Measurements from ENCODE around the gene FBXO10.
"Not testable (repeated sequence)": the region's sequence is repeated elsewhere in the genome, so short reads cannot be mapped to it uniquely, and the experiment has no call there.

The FBXO10 gene

DNA sequence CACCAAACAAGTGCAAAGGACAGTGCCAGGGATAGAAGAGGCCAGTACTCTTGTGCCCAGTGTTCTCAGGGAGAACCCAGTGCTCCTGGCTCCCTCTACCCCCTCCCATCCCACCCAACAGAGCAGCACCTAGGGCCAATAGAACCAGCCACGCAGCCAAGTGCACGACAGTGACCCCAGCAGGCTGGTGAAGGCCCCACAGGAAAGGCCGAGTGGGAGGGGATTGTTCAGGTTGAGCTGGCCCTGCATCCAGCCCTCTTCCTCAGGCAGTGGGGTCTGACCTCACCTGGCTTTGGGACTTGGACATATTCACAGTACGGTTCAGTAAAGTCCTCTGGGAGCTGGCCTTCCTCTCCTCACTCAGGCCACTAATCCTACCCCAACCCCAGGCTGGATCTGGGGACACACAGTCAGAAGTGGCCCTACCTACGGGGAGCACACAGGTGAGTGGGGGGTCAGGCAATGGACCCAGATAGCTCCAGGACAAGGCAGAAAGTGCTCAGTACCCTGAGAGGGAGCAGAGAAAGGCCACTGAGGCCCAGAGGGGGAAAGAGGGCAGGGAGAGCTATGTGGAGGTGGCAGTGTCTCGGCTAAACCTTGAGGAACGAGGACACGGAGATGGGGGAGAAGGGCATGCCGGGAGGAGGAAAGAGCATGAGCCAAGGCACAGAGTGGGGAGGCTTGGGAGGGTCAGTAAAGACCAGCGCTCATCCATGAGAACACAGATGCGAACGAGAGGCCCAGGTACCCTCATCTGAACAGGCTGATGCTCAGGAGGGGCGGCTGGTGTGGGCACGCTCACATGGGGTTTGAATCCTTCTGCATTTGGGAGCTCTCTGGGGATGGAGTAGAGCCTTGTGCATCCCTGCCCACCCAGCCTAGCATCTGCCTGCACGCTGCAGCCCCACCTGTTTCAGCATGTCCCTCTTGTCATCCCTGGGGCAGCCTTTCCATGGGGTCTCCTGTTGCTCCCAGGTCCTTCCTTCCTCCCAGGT is 64.9 kb downstream of the FBXO10 start:
- no peak for DNase-seq

DNA sequence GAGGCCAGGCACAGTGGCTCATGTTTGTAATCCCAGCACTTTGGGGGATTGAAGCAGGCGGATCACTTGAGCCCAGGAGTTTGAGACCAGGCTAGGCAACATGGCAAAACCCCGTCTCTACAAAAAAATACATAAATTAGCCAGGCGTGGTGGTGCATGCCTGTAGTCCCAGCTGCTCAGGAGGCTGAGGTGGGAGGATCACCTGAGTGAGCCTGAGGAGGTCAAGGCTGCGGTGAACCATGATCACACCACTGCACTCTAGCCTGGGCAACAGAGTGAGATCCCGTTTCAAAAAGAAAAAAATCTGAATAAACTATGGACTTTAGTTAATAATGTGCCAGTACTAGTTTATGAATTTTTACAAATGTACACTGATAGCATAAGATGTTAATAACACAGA is 66.1 kb downstream of the FBXO10 start:
- not testable (repeated sequence) for DNase-seq

DNA sequence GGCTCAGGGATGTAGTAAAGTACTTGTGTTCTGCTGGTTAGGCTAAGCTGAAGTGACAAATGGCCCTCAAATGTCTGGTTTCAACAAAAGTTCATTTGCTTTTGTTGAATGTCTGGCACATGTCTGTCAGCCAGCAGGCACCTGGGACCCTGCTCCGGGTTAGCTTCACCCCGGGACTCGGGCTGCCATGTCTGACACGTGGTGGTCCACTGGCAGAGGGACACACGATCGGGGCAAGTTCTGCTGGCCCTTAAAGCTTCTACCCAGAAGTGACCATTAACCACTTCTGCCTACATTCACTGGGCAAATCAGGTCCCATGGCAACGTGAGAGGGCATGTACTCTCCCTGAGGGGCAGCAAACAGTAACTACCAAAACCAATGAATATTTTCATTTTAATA is 66.6 kb downstream of the FBXO10 start:
- no peak for DNase-seq

DNA sequence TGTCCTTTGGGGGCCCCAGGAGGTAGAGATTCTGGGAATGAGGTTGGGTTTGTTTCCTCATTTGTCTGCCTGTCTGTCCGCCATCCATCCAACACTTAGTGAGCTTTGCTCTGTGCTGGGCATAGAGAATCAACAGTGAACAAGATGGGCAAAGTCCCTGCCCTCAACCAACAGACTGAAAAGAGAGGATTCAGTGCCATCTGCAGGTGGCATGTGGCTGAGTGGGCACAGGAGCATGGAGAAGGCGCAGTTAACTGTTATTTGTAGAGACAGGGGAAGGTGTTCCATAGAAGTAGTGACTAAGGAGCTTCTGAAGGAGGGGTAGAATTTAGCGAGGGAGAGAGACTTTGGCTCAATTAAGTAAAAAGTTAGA is 67.4 kb downstream of the FBXO10 start:
- DNase-seq: no peak

DNA sequence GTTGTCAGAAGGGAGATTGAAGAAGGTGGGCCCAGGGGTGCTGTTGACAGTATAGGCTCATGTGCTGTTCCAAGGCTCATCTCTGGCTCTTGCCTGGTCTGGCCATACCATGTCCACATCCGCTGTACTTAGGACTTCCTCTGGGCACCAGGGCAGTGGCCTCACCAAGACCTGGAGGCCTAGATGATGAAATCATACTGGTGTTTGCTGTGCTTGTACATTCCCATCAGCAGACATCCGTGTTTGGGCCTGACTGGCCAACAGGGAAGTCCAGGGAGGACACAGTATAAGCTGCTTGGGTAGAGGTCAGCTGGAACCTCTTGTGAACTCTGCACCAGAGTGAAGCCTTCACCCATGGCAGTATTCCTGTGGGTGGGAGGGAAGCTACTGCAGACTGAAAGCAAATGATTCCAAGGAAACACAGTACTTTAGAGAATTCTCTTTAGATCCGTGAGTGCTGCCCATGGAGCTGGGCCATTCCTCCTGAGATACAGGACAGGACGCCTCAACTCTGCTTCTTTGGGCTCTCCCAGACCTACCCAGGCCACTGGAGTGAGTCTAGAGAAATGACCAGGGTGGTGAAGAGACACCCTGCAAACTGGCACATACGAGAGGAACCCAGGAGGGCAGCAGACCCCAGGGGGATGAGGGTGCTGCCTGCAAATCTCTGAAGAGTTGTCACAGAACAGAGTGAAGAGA is 67.9 kb downstream of the FBXO10 start:
- DNase-seq: no peak

DNA sequence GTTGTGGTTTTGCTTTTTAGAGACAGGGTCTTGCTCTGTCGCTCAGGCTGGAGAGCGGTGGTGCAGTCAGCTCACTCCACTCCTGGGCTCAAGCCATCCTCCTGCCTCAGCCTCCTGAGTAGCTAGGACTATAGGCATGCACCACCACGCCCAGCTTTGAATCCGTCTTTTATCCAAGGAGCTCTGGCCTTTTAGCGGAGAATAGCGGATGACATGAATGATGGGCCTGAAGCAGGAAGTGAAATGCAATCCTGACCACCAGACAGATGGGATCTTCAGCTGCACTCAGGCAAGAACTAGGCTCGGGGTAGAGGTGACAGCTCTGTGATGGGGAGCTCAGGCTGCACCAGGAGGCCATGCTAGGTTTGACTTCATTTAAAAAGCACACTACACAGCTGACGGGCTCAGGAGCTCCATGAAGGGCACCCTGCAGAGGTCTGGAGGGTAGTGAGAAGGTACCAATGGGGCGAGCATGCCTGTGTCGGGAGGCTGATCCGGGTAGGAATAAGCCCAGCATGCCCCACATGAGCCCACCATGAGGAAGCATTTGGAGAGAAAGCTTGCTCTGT is 68.5 kb downstream of the FBXO10 start:
- DNase-seq: no peak

DNA sequence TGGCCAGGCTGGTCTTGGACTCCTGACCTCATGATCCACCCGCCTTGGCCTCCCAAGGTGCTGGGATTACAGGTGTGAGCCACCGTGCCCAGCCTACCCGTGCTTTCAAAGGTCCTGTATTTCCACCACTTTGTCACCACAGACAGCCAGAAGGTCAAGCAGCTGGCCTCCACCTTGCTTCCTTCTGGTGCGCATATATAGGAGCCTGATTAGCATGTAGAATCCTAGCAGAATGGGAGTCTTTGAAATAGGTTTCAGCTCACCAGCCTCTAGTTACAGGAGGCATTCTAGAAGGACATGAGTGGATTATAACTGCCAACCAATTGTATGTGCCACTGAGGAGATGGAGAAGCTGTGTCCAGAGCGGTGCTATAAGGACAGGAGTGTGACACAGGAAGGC is 71.6 kb downstream of the FBXO10 start:
- DNase-seq: no peak

DNA sequence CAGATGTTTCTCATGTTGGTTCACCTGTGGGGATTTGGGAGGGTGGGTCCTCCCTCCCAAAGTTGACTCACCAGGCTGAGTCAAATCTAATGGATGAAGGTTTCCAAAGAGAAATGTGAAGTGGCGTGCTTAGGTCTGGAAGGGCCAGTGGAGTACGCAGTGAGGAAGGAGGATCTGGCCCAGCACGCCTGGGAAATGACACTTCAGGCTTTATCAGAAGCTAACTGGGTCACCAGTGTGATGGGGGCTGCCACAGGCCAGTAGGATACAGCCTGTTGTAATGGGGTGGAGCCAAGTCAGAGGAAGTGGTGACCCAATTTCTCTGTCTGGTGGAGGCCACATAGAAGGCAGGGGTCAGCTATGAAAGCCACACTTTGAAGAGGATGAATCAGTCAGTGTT is 72.4 kb downstream of the FBXO10 start:
- DNase-seq: no peak

DNA sequence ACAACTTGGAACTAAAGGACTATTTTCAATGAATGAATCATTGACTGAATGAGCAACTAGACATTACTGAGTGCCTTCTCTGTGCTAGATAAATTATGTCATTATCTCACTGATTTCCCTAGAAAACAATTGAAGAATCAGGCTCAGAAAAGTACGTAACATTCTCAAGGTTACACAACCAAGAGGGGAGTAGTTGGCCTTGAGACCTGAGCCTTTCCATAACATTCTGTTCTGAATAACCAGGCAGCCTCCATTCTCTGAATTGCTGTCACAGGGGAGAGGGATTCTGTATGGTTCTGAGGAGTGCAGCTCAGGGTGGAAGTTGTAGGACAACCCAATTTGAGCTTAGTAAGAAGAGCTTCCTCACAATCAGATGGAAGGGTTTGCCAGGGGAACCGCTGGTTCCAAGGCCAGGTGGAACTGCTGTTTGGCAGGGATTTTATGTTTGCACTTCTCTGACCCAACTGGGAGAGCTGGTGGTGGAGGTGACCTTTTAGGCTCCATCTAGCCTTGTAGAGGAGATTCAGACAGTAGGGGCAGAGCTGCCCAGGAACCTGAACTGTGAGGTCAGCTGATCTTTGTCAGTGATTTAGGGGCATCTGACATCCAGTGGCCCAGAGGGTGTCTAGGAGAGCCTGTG is 74.1 kb downstream of the FBXO10 start:
- DNase-seq: no peak

DNA sequence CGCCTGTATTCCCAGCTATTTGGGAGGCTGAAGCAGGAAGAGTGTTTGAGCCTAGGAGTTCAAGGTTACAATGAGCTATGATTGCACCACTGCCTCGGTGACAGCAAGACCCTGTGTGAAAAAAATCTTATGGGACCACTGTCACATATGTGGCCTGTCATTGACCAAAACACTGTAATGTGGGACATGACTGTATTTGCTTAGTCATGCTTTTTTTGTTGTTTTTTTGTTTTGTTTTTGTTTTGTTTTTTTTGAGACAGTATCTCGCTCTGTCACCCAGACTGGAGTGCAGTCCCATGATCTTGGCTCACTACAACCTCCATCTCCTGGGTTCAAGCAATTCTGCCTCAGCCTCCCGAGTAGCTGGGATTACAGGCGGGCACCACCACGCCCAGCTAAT is 76.9 kb downstream of the FBXO10 start:
- no peak for DNase-seq

DNA sequence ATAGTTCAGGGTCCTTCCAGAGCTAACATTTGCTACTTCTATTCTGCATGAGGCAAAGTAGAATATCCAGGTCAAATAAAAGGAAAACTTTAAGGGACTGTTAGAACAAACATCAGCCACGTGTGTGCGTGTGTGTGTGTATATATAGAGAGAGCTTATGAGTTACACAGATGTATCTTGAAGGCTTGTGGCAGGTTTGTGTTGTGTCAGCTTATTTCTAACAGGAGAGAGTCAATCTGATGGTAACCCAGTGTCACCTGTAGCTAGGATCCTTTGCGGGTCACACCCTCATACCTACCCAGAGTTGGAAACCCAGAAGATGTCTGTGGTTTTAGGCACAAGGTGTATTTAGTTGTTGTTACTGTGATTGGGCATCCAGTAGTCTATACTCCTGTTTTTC is 77.7 kb downstream of the FBXO10 start:
- no peak for DNase-seq

DNA sequence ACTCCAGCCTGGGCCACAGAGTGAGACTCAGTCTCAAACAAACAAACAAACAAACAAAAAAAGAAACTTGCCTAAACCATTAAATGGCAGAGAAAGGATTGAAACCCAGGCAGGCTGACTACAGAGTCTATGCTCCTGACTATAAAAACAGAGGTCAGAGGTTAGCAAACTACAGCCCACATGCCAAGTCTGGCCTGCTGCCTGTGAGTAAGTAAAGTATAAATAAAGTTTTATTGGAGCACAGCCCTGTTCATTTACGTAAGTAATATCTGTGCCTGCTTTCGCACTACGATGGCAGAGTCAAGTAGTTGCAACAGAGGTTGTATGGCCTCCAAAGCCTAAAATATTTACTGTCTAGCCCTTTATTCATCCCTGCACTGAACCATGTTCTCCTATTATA is 78.9 kb downstream of the FBXO10 start:
- no peak for DNase-seq

DNA sequence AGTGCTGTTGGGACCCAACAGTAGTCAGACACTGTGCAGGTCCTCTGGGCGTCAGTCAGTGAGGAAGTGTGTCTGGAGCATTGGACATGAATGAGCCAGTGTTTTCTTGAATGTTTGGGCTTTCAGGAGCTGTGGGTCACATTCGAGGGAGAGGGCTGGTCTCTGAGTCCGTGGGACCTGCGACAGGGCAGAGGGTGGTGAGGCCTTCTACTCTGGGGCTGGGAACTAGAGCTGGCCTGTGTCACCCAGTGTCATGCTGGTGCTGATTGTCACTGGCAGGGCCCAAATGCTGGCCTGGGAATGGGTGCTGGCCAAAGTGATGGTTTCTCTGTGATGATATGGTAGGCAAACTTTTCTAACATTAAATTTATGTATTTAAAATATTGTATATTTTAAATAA is 80.2 kb downstream of the FBXO10 start:
- DNase-seq: no peak

DNA sequence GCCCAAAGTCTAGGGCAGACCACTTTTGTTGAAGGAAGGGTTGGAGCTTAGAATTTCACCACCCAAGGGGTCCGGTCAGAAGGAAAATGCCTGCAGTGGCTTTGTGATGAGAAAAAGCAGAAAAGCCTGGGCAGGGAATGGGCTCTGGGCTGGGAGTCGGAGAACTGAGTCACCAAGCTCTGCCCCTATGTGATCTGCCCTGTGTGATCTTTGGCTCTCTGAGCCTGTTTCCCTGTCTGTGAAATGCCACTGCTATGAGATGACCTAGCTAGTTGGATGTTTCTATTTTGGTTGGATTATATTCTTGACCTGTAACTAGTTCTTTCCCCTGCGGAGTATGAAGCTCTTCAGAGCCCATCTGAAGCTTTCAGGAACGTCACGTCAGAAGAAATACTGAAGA is 80.6 kb downstream of the FBXO10 start:
- DNase-seq: no peak

DNA sequence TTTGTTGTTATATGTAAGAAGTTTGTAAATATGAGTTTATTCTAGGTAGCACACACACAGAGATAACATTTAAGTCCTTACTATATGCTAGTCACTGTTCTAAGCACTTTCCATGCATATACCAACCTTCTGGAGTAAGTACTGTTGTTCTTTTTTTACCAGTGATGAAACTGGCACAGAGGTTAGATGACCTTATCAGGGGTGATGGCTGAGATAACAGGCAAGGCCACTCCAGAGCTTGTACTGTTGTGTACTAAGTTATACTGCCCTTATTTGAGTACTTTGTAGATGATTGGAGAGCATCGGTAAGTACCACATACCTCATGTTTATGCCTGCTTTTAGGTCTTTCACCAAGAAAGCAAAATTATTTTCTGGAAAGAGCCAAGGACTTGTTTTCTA is 84.2 kb downstream of the FBXO10 start:
- no peak for DNase-seq

DNA sequence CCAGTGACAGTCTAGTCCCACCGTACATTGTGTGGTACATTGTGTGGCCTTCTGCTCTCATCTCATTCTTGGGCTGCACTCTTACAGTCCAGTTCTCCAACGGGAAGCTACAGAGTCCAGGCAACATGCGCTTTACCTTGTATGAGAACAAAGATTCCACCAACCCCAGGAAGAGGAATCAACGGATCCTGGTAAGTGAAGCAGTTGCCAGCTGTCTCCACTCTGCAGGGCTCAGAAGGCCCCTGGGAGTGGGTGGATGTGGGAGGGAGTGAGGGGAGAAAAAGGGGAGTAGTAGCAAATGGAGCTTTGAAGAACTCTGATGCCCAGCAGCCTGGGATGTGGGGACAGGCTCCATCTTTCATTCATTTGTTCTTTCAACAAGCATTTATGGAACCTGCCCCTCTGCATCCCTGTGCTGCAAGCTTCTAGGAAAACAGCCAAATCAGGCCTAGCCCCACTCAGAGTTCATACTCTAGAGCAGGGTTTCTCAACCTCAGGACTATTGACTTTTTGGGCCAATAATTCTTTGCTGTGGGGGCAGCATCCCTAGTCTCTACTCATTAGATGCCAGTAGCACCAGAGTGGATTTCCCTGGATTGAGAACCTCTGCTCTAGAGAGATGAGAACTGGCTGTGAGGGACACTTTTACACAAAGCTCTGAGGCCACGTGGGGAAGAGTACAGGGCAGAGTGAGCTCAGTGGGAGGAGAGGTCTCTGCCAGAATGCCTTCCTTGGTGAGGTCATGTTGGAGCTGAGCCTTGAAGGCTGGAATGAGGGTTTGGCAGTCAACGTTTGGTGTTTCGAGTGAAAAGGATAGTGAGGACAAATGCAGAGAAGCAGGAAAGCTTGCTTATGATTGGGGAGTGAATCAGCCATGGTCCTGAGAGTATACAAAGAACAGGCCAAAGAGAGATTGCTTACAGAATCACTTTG is 89.3 kb downstream of the FBXO10 start:
- DNase-seq: no peak

DNA sequence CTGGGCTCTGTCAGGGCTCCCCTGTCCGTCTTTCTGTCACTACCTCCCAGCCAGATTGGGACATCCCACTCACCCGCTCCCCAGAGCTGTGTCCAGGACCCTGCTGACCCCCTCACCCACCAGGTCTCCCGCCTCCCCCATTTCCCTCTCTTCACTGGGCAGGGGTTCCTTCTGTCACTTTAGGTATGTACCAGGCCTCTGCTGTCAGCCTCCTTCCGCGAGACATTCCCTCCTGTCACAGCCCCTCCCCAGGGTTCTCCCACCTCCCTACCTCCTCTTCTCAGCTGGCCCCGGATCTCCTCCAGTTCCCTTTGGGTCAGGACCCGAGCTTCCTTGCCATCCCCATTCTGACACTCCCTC is 89.9 kb downstream of the FBXO10 start:
- DNase-seq: no peak

DNA sequence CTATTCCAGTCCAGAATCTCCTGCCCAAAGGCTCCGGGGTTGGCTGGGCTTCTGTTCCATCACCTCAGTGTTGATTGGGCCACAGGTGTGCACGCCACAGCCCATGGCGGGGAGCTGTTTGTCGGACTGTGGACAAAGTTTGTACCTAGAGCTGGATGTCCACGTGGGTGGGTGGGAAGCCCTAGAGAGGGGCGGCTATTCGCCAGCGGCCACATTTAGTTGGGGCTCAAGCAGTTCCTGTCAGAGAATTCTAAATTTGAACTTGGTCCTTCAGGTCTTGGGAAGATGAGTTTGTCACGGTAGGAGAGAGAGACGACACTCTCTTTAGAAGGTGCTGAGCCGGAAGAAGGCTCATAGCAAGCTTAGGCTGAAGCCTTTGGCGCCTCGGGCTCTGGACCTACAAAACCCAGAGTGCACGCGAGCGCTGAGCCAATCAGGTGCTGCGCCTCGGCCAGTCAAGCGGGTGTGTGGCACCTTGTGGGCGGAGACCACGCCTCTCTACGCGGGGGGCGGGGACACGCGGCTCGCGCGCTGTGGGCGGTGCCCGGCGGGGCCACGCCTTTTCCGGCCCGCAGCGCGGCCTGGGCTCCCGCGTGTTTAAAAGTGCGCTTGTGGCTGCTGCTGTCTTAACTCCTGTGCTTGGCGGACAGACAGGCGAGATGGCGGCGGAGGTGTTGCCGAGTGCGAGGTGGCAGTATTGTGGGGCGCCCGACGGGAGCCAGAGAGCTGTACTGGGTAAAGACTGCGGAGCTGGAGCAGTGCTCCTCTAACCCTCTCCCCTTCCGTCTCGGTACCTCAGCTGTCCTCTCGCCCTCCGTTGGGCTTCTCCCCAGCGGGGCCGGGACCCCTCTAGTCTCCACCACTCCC is 90.6 kb downstream of the FBXO10 start, which contains the start of gene POLR1E:
POLR1E (plus strand) TSS at position 560 of the 867 bp plus-strand sequence; CDS start at position 660, 100 bp downstream.
- DNase-seq: peak; percentile 93

DNA sequence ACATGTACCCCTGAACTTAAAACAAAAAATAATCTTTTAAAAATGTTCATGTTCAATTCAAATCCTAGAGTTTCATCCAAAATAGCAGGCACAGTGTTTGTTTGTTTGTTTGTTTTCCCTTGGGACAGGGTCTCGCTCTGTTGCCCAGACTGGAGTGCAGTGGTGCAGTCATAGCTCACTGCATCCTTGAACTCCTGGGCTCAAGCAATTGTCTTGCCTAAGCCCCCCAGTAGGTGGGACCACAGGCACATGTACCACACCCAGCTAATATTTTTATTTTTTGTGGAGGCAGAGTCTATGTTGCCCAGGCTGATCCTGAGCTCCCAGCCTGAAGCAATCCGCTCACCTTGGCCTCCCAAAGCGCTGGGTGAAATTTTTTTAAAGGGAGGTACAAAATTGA is 95.4 kb downstream of the FBXO10 start:
- no peak for DNase-seq

DNA sequence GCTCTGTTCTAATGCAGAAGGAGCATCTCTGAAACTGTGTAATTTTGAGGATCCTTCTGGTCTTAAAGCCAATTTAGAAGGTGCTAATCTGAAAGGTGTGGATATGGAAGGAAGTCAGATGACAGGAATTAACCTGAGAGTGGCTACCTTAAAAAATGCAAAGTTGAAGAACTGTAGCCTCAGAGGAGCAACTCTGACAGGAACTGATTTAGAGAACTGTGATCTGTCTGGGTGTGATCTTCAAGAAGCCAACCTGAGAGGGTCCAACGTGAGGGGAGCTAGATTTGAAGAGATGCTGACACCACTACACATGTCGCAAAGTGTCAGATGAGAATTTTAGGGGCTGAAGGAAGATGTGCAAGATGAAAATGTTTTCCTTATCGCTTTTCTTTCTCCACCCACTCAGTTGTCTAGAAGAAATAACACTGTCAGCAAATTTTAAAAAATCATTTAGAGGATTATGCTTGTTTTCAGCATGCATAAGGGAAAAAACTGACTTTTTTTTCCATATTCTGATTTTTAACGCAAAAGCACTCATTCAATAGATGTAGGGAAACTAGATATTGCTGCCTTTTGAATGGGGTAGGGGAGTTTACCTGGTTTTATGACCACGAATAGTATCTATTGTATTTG is 98.1 kb downstream of the FBXO10 start:
- not testable (repeated sequence) for DNase-seq

DNA sequence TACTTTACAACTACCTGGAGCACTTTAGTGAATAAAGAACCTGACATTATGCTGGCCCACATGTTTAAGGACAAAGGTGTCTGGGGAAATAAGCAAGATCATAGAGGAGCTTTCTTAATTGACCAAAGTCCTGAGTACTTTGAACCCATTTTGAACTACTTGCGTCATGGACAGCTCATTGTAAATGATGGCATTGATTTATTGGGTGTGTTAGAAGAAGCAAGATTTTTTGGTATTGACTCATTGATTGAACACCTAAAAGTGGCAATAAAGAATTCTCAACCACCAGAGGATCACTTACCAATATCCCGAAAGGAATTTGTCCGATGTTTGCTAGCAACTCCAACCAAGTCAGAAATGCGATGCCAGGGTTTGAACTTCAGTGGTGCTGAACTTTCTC is 98.7 kb downstream of the FBXO10 start:
- not testable (repeated sequence) for DNase-seq

Data from NCI-H1436 (cell line).